ENCODE results near the gene SEM1.

GRCh38 chr7:96640054-96640453 is 69.6 kb downstream of the SEM1 start:
- TF ChIP-seq CTCF (IDR thresholded peaks at IDR 0.05; ENCODE audit: poor library complexity) (no peak), EZH2phosphoT487 (IDR thresholded peaks at IDR 0.05; ENCODE audit: low read depth, severe bottlenecking, unreplicated experiment) (no peak)
